PC-3 (cell line): ENCODE measurements around the gene CCDC89. TPM values are rescaled to one million over a fixed set of nuclear protein-coding genes. Genes with fewer than 3 reads are reported as not detected.
"Not testable (repeated sequence)": the region's sequence is repeated elsewhere in the genome, so short reads cannot be mapped to it uniquely, and the experiment has no call there.

Experiments used
- ATAC-seq: fragments of 200-7000 bp; cut with Tn5 transposase; 2 replicates; pipeline ENCODE4 v1.9.1; 2020; ENCODE audit warnings: mild to moderate bottlenecking, moderate library complexity
- BruUV-seq: library from RNA; stranded (reverse); fragments of 400-500 nt; replicated peaks from 2 replicates; lab custom pipeline; 2021; lab: Mats Ljungman, UMichigan
- CTCF ChIA-PET: fragments of 300-600 bp; sonication (Branson Sonifier 250); formaldehyde crosslinking; loops from one replicate; lab custom pipeline; 2022; ENCODE audit warnings: antibody characterized with exemption; lab: Charles Lee
- POLR2A ChIA-PET: fragments of 300-600 bp; sonication (Branson Sonifier 250); formaldehyde crosslinking; loops from one replicate; lab custom pipeline; 2022; ENCODE audit warnings: antibody characterized with exemption; ENCODE audit not compliant: unreplicated experiment; lab: Charles Lee
- DNase-seq: peaks from one replicate; pipeline ENCODE4 v3.0.0-alpha.2; 2015
- H2AFZ ChIP-seq: fragments of 300-600 bp; sonication (generic); 2 replicates; pipeline ENCODE4 v1.6.0; 2016; ENCODE audit warnings: antibody characterized with exemption, low read length
- H3F3A ChIP-seq: fragments of 300-600 bp; sonication (generic); one replicate; pipeline ENCODE4 v1.6.0; 2017; ENCODE audit warnings: antibody characterized with exemption, low read length, control low read depth, mild to moderate bottlenecking; ENCODE audit not compliant: unreplicated experiment
- H3K27ac ChIP-seq: fragments of 300-600 bp; sonication (generic); 2 replicates; pipeline ENCODE4 v1.5.1; 2016; ENCODE audit warnings: mild to moderate bottlenecking, low read length
- H3K27me3 ChIP-seq: fragments of 300-600 bp; sonication (generic); 2 replicates; pipeline ENCODE4 v1.6.1; 2016; ENCODE audit warnings: low read length, mixed read lengths
- H3K36me3 ChIP-seq: fragments of 300-600 bp; sonication (generic); 2 replicates; pipeline ENCODE4 v1.6.1; 2016; ENCODE audit warnings: low read depth, mixed run types, low read length, mixed read lengths
- H3K4me1 ChIP-seq: fragments of 300-600 bp; sonication (generic); 2 replicates; pipeline ENCODE4 v1.5.1; 2016; ENCODE audit warnings: low read length; ENCODE audit not compliant: insufficient read depth
- H3K4me2 ChIP-seq: fragments of 300-600 bp; sonication (generic); 2 replicates; pipeline ENCODE4 v1.6.0; 2016; ENCODE audit warnings: low read length
- H3K4me3 ChIP-seq: fragments of 300-600 bp; sonication (generic); 2 replicates; pipeline ENCODE4 v1.5.1; 2016; ENCODE audit warnings: mild to moderate bottlenecking, low read length, mixed read lengths
- H3K79me2 ChIP-seq: fragments of 300-600 bp; sonication (generic); 2 replicates; pipeline ENCODE4 v1.6.1; 2017; ENCODE audit warnings: low read length, mixed read lengths
- H3K9ac ChIP-seq: fragments of 300-600 bp; sonication (generic); 2 replicates; pipeline ENCODE4 v1.6.0; 2016; ENCODE audit warnings: mild to moderate bottlenecking, low read length
- H3K9me2 ChIP-seq: fragments of 300-600 bp; sonication (generic); replicated peaks from 2 replicates; pipeline ENCODE4 v1.6.1; 2016; ENCODE audit warnings: mixed run types, low read length, mixed read lengths
- H3K9me3 ChIP-seq: fragments of 300-600 bp; sonication (generic); 2 replicates; pipeline ENCODE4 v1.6.1; 2016; ENCODE audit warnings: low read length, mixed read lengths
- H4K20me1 ChIP-seq: fragments of 300-600 bp; sonication (generic); 2 replicates; pipeline ENCODE4 v1.6.1; 2016; ENCODE audit warnings: low read length, mixed read lengths
- CTCF ChIP-seq: fragments of 300-600 bp; sonication (generic); conservative IDR thresholded peaks from 2 replicates; pipeline ENCODE4 v1.5.1; 2017; ENCODE audit warnings: antibody characterized with exemption, low read depth, mild to moderate bottlenecking, low read length
- EZH2 ChIP-seq: fragments of 300-600 bp; sonication (generic); IDR thresholded peaks from one replicate; pipeline ENCODE4 v1.6.1; 2017; ENCODE audit warnings: antibody characterized with exemption, mild to moderate bottlenecking, low read length; ENCODE audit not compliant: unreplicated experiment
- EZH2phosphoT487 ChIP-seq: fragments of 300-600 bp; sonication (generic); IDR thresholded peaks from 2 replicates; pipeline ENCODE4 v1.6.1; 2018; ENCODE audit warnings: mild to moderate bottlenecking, antibody characterized with exemption, low read length, borderline replicate concordance
- intact Hi-C: fragments of 100-400 bp; cut with micrococcal nuclease; formaldehyde crosslinking; loops from 2 replicates; pipeline ENCODE4 v1.9.0; 2023
- total RNA-seq: library from RNA; depleted of rRNA; stranded (reverse); fragments of >200 nt; gene quantifications from 2 replicates; pipeline ENCODE4 v1.2.3, GENCODE V29; 2014

The CCDC89 gene
- total RNA-seq, 1 experiment from 2014 or later: 0.55 TPM

- ChIA-PET CTCF (no interaction called here), POLR2A (no interaction called here)
- Histone ChIP-seq H3K4me2 (no peak overlapping the region), H3K79me2 (no peaks in the 10 kb centered on the region), H3K9me3 (no peaks in the 10 kb centered on the region), H3K27ac (no peak overlapping the region), H4K20me1 (no peaks in the 10 kb centered on the region), H3F3A (no peaks in the 10 kb centered on the region), H3K4me3 (no peak overlapping the region), H3K9ac (no peak overlapping the region), H3K27me3 (no peaks in the 10 kb centered on the region), H2AFZ (no peak overlapping the region), H3K4me1 (no peaks in the 10 kb centered on the region), H3K36me3 (no peaks in the 10 kb centered on the region), H3K9me2 (no peaks in the 10 kb centered on the region)
- TF ChIP-seq EZH2 (no peak), EZH2phosphoT487 (no peak), CTCF (no peak)
- BruUV-seq: no TSS peak
- DNase-seq (no peak), ATAC-seq (no peak)
- intact Hi-C loops: no loop called here
Measured at GRCh38 chr11:85672105-85672902, 13.7 kb downstream of the CCDC89 start.

DNA sequence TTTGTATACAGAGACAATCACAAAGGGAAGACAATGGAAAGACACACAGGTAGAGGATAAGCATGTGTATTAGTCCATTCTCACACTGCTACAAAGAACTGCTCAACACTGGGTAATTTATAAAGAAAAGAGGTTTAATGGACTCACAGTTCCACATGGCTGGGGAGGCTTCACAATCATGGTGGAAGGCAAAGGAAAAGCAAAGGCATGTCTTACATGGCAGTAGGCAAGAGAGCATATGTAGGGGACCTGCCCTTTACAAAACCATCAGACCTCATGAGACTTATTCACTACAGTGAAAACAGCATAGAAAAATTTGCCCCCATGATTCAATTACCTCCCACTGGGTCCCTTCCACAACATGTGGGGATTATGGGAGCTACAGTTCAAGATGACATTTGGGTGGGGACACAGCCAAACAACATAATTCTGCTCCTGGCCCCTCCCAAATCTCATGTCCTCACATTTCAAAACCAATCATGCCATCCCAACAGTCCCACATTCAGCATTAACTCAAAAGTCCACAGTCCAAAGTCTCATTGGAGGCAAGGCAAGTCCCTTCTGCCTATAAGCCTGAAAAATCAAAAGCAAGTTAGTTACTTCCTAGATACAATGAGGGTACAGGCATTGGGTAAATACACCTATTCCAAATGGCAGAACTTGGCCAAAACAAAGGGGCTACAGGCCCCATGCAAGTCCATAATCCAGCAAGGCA lies 14.9 kb downstream of the CCDC89 start:
- DNase-seq, CTCF ChIA-PET, H2AFZ ChIP-seq: not testable (repeated sequence)

DNA sequence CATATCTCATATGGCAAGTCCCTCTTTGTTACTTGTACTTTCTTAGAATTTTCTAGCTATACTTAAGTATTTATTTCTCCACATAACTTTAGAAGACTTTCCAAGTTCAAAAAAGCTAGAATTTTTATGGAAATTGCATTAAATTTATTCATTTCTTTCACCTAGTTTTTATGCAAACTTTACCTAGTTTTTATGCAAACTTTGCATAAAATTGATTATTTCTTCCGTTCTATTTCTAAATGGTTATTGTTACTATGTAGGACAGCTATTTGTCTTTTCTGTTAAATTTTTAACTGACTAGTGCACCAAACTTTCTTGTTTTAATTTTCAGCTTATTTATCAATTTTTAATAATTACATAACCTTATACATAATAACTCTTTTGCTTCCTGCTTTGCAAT lies 17.8 kb downstream of the CCDC89 start:
- Histone ChIP-seq H3K9ac (no peak overlapping the region), H3K4me2 (no peak overlapping the region), H2AFZ (no peak overlapping the region), H3F3A (no peaks in the 10 kb centered on the region), H3K4me1 (peaks cover 6% of the 10 kb centered on the region), H3K79me2 (peaks cover 18% of the 10 kb centered on the region), H4K20me1 (peaks cover 9% of the 10 kb centered on the region), H3K4me3 (no peak overlapping the region), H3K9me3 (no peaks in the 10 kb centered on the region), H3K9me2 (no peaks in the 10 kb centered on the region), H3K27ac (no peak overlapping the region), H3K27me3 (no peaks in the 10 kb centered on the region), H3K36me3 (peaks cover 3% of the 10 kb centered on the region)
- TF ChIP-seq EZH2: no peak
- no peak for TF ChIP-seq CTCF
- TF ChIP-seq EZH2phosphoT487: no peak
- POLR2A ChIA-PET: no interaction called here
- ATAC-seq (no peak), DNase-seq (no peak)
- CTCF ChIA-PET: no interaction called here
- BruUV-seq: no TSS peak
- intact Hi-C loops: loop anchor here (10.0 kb wide), 1 partner anchor 577 kb away; the partner anchor contains the start of gene EED

More for the DNA sequence above, 14.9 kb downstream of the CCDC89 start:
- BruUV-seq, H4K20me1 ChIP-seq, H3K9me2 ChIP-seq, H3K4me3 ChIP-seq, H3K4me2 ChIP-seq, H3K9me3 ChIP-seq, H3F3A ChIP-seq, intact Hi-C loops, H3K9ac ChIP-seq, H3K36me3 ChIP-seq, H3K27me3 ChIP-seq, POLR2A ChIA-PET, ATAC-seq, H3K4me1 ChIP-seq, H3K27ac ChIP-seq, H3K79me2 ChIP-seq: not testable (repeated sequence)
